Measurements from ENCODE around the gene COL16A1.

GRCh38 chr1:31640179-31640578, 63.6 kb downstream of the COL16A1 start:
- TF ChIP-seq POLR2A (IDR thresholded peaks at IDR 0.05) (no peak), CTCF (IDR thresholded peaks at IDR 0.05) (no peak), EP300 (IDR thresholded peaks at IDR 0.05) (no peak), POLR2AphosphoS5 (IDR thresholded peaks at IDR 0.05) (no peak)
